HG03066 (cell line): ENCODE data around the gene EMILIN3.

ENCODE experiments used
- ATAC-seq: cut with Tn5 transposase; IDR thresholded peaks from one replicate; pipeline ENCODE4 v1.9.1; 2021; ENCODE audit warnings: low read depth; ENCODE audit not compliant: unreplicated experiment

Gene EMILIN3

GRCh38 chr20:41392295-41392694 is 25.7 kb upstream of the EMILIN3 start:
- no peak for ATAC-seq

- no peak for ATAC-seq
Measured at GRCh38 chr20:41391587-41392001, 25.0 kb upstream of the EMILIN3 start.

GRCh38 chr20:41390889-41391288 is 24.3 kb upstream of the EMILIN3 start:
- ATAC-seq = no peak

- ATAC-seq = no peak
Measured at GRCh38 chr20:41387444-41387851, 20.8 kb upstream of the EMILIN3 start.

GRCh38 chr20:41386502-41387427 is 20.1 kb upstream of the EMILIN3 start:
- ATAC-seq = no peak

GRCh38 chr20:41382791-41383305 is 16.2 kb upstream of the EMILIN3 start:
- ATAC-seq = no peak

- no peak for ATAC-seq
Measured at GRCh38 chr20:41380551-41381193, 14.1 kb upstream of the EMILIN3 start.

GRCh38 chr20:41379551-41379950 is 12.9 kb upstream of the EMILIN3 start:
- no peak for ATAC-seq

GRCh38 chr20:41377275-41377674 is 10.7 kb upstream of the EMILIN3 start:
- ATAC-seq = no peak

GRCh38 chr20:41376349-41376748 is 9.7 kb upstream of the EMILIN3 start:
- ATAC-seq = no peak

GRCh38 chr20:41375846-41376245 is 9.2 kb upstream of the EMILIN3 start:
- ATAC-seq = no peak

- ATAC-seq = no peak
Measured at GRCh38 chr20:41373931-41374920, 7.6 kb upstream of the EMILIN3 start.

GRCh38 chr20:41373251-41373783 is 6.7 kb upstream of the EMILIN3 start:
- no peak for ATAC-seq

- no peak for ATAC-seq
Measured at GRCh38 chr20:41371371-41371770, 4.8 kb upstream of the EMILIN3 start.

GRCh38 chr20:41370176-41370575 is 3.6 kb upstream of the EMILIN3 start:
- ATAC-seq = no peak

GRCh38 chr20:41369673-41370072 is 3.1 kb upstream of the EMILIN3 start:
- no peak for ATAC-seq

- no peak for ATAC-seq
Measured at GRCh38 chr20:41367956-41368355, 1.3 kb upstream of the EMILIN3 start.

- ATAC-seq = no peak
Measured at GRCh38 chr20:41367393-41367695, 726 bp upstream of the EMILIN3 start.

GRCh38 chr20:41365777-41366545 is 657 bp downstream of the EMILIN3 start:
- no peak for ATAC-seq
